ENCODE measurements around the gene WNT7B. TPM values are rescaled to one million over a fixed set of nuclear protein-coding genes. Genes with fewer than 3 reads are reported as not detected.

The WNT7B gene
- total RNA-seq, 1 experiment from 2014 or later = 0.33 TPM

GRCh38 chr22:45933506-45934167, 43.3 kb downstream of the WNT7B start:
- Mint-ChIP-seq H3K27me3 (ENCODE audit: low read depth) (no peaks in the 10 kb centered on the region), H3K4me3 (no peak overlapping the region), H3K36me3 (no peaks in the 10 kb centered on the region), H3K27ac (no peak overlapping the region; the same call in 1 of the 2 replicates), H3K4me1 (no peaks in the 10 kb centered on the region), H3K9me3 (peaks cover 5% of the 10 kb centered on the region)
- TF ChIP-seq FOXK1 (CRISPR knock-in tag; IDR thresholded peaks at IDR 0.05) (no peak), CBFB (CRISPR knock-in tag; IDR thresholded peaks at IDR 0.05; ENCODE audit: low read depth) (no peak), ERG (CRISPR knock-in tag; IDR thresholded peaks at IDR 0.05) (no peak), NR3C1 (CRISPR knock-in tag; conservative IDR thresholded peaks at IDR 0.05; ENCODE audit: low read depth) (no peak), ZNF263 (CRISPR knock-in tag; IDR thresholded peaks at IDR 0.05; ENCODE audit: low read depth) (no peak), MAX (CRISPR knock-in tag; IDR thresholded peaks at IDR 0.05) (no peak), ESRRA (CRISPR knock-in tag; IDR thresholded peaks at IDR 0.05; ENCODE audit: borderline replicate concordance) (no peak), ZMAT4 (CRISPR knock-in tag; IDR thresholded peaks at IDR 0.05) (no peak), PREB (CRISPR knock-in tag; IDR thresholded peaks at IDR 0.05; ENCODE audit: borderline replicate concordance) (no peak), ZNF425 (CRISPR knock-in tag; conservative IDR thresholded peaks at IDR 0.05) (no peak), TP53 (CRISPR knock-in tag; IDR thresholded peaks at IDR 0.05) (no peak), ZBTB43 (CRISPR knock-in tag; IDR thresholded peaks at IDR 0.05) (no peak), NFE2L1 (CRISPR knock-in tag; IDR thresholded peaks at IDR 0.05) (no peak), PRDM15 (CRISPR knock-in tag; IDR thresholded peaks at IDR 0.05) (no peak)
- ChIA-PET POLR2A (no interaction called here), CTCF (no interaction called here)
- ATAC-seq (no peak), DNase-seq (ENCODE audit: low spot score) (no peak)

- Mint-ChIP-seq H3K27me3 (ENCODE audit: low read depth) (no peaks in the 10 kb centered on the region), H3K27ac (no peak overlapping the region), H3K36me3 (no peaks in the 10 kb centered on the region), H3K9me3 (no peaks in the 10 kb centered on the region), H3K4me1 (no peaks in the 10 kb centered on the region), H3K4me3 (no peak overlapping the region)
- no peak for DNase-seq (ENCODE audit: low spot score)
- no peak for TF ChIP-seq ATF1 (CRISPR knock-in tag; IDR thresholded peaks at IDR 0.05)
- no peak for TF ChIP-seq GRHL2 (CRISPR knock-in tag; IDR thresholded peaks at IDR 0.05; ENCODE audit: insufficient replicate concordance, severe bottlenecking)
- TF ChIP-seq ZNF423 (CRISPR knock-in tag; IDR thresholded peaks at IDR 0.05) = no peak
- no peak for ATAC-seq
- POLR2A ChIA-PET = no interaction called here
- CTCF ChIA-PET = interaction anchor here (1.1 kb wide), 1 partner anchor 185 kb away, joined by 4 read pairs; no protein-coding TSS in a partner anchor
Observed at GRCh38 chr22:45932071-45932470, 44.9 kb downstream of the WNT7B start.
